AG09309 (cell line): ENCODE results near the gene SLC17A9.

Experiments used
- DNase-seq: peaks from one replicate; pipeline ENCODE4 v3.0.0-alpha.2; 2010; ENCODE audit warnings: low read depth
- H3K4me3 ChIP-seq: 2 replicates; pipeline ENCODE4 v1.5.1; 2011; ENCODE audit warnings: mild to moderate bottlenecking, low read depth, low read length, moderate library complexity; ENCODE audit not compliant: control insufficient read depth
- CTCF ChIP-seq: IDR thresholded peaks from 2 replicates; pipeline ENCODE4 v1.5.1; 2011; ENCODE audit warnings: mild to moderate bottlenecking, low read depth, low read length, inconsistent platforms; ENCODE audit not compliant: insufficient read depth, control insufficient read depth; ENCODE audit errors: missing control alignments

SLC17A9 gene

GRCh38 chr20:62975812-62976508 is 23.5 kb downstream of the SLC17A9 start:
- no peak for DNase-seq
- no peak for TF ChIP-seq CTCF
- H3K4me3 ChIP-seq, result no peak overlapping the region

GRCh38 chr20:62976886-62977285 is 24.4 kb downstream of the SLC17A9 start:
- no peak overlapping the region for H3K4me3 ChIP-seq
- no peak for DNase-seq
- no peak for TF ChIP-seq CTCF

GRCh38 chr20:62977613-62978560 is 25.4 kb downstream of the SLC17A9 start:
- no peak for TF ChIP-seq CTCF
- no peak for DNase-seq
- no peak overlapping the region for H3K4me3 ChIP-seq

GRCh38 chr20:62978561-62978943 is 26.0 kb downstream of the SLC17A9 start:
- no peak overlapping the region for H3K4me3 ChIP-seq
- TF ChIP-seq CTCF, result no peak
- DNase-seq, result no peak

- TF ChIP-seq CTCF, result no peak
- no peak overlapping the region for H3K4me3 ChIP-seq
- DNase-seq, result no peak
Measured at GRCh38 chr20:62979310-62979709, 26.8 kb downstream of the SLC17A9 start.

GRCh38 chr20:62979876-62980373 is 27.4 kb downstream of the SLC17A9 start:
- H3K4me3 ChIP-seq, result no peak overlapping the region
- no peak for TF ChIP-seq CTCF
- no peak for DNase-seq
